Smooth muscle cell (in vitro differentiated cells): Measurements from ENCODE around the gene PUS10. TPM values are rescaled to one million over a fixed set of nuclear protein-coding genes. Genes with fewer than 3 reads are reported as not detected.

ENCODE experiments used
- DNase-seq: peaks from one replicate; lab custom pipeline; 2025; ENCODE audit not compliant: unreplicated experiment; lab: John Stamatoyannopoulos, UW
- H2AFZ ChIP-seq: fragments of 200-600 bp; sonication (generic); 2 replicates; pipeline ENCODE4 v1.6.0; 2016; ENCODE audit warnings: antibody characterized with exemption, low read depth, mild to moderate bottlenecking
- H3F3A ChIP-seq: fragments of 200-600 bp; sonication (generic); 2 replicates; pipeline ENCODE4 v1.6.0; 2017; ENCODE audit warnings: antibody characterized with exemption, low read depth
- H3K27ac ChIP-seq: fragments of 200-600 bp; sonication (generic); 2 replicates; pipeline ENCODE4 v1.5.1; 2016; ENCODE audit warnings: low read depth, mild to moderate bottlenecking
- H3K27me3 ChIP-seq: fragments of 200-600 bp; sonication (generic); 2 replicates; pipeline ENCODE4 v1.6.1; 2016; ENCODE audit warnings: low read depth, mild to moderate bottlenecking
- H3K36me3 ChIP-seq: fragments of 200-600 bp; sonication (generic); 2 replicates; pipeline ENCODE4 v1.5.1; 2016; ENCODE audit warnings: low read depth
- H3K4me1 ChIP-seq: fragments of 200-600 bp; sonication (generic); 2 replicates; pipeline ENCODE4 v1.5.1; 2016; ENCODE audit warnings: low read depth
- H3K4me2 ChIP-seq: fragments of 200-600 bp; sonication (generic); 2 replicates; pipeline ENCODE4 v1.6.0; 2016; ENCODE audit warnings: mild to moderate bottlenecking
- H3K4me3 ChIP-seq: fragments of 200-600 bp; sonication (generic); 2 replicates; pipeline ENCODE4 v1.5.1; 2016; ENCODE audit warnings: mild to moderate bottlenecking
- H3K79me2 ChIP-seq: fragments of 200-600 bp; sonication (generic); 2 replicates; pipeline ENCODE4 v1.6.0; 2016; ENCODE audit warnings: low read depth, mild to moderate bottlenecking
- H3K9ac ChIP-seq: fragments of 200-600 bp; sonication (generic); 2 replicates; pipeline ENCODE4 v1.6.0; 2016; ENCODE audit warnings: low read depth
- H3K9me3 ChIP-seq: fragments of 200-600 bp; sonication (generic); replicated peaks from 2 replicates; pipeline ENCODE4 v1.5.1; 2016; ENCODE audit warnings: low read depth
- H4K20me1 ChIP-seq: fragments of 200-600 bp; sonication (generic); 2 replicates; pipeline ENCODE4 v1.6.0; 2016; ENCODE audit warnings: low read depth
- CTCF ChIP-seq: fragments of 200-600 bp; sonication (generic); IDR thresholded peaks from 2 replicates; pipeline ENCODE4 v1.5.1; 2017; ENCODE audit warnings: borderline replicate concordance, mild to moderate bottlenecking, antibody characterized with exemption; ENCODE audit not compliant: insufficient read depth, poor library complexity, severe bottlenecking
- WGBS: methylation state at CpG from one replicate; pipeline ENCODE4 v1.1.7; 2016; ENCODE audit warnings: low lambda C conversion rate; 5-methylcytosine and 5-hydroxymethylcytosine counted together
- polyA plus RNA-seq: library from polyadenylated mRNA; unstranded; fragments of >200 nt; fragmentation: Nextera tagmentation; extraction: Ambion mirVana; gene quantifications from 2 replicates; pipeline ENCODE4 v1.2.1, GENCODE V29; 2016
- total RNA-seq: library from RNA; depleted of rRNA; stranded (reverse); fragments of >200 nt; gene quantifications from 2 replicates; pipeline ENCODE4 v1.2.3, GENCODE V29; 2014

PUS10 gene
- total and polyA plus RNA-seq, 2 experiments from 2014 or later: 3.3 to 6.3 TPM

GRCh38 chr2:60962528-60962927, 55.5 kb downstream of the PUS10 start:
- H3K79me2 ChIP-seq: no peaks in the 10 kb centered on the region
- H3F3A ChIP-seq: no peaks in the 10 kb centered on the region
- H2AFZ ChIP-seq: no peak overlapping the region
- H3K9me3 ChIP-seq: no peaks in the 10 kb centered on the region
- no peak overlapping the region for H3K9ac ChIP-seq
- H3K36me3 ChIP-seq: no peaks in the 10 kb centered on the region
- no peaks in the 10 kb centered on the region for H3K27me3 ChIP-seq
- no peak overlapping the region for H3K4me3 ChIP-seq
- no peaks in the 10 kb centered on the region for H3K4me1 ChIP-seq
- no peak for TF ChIP-seq CTCF
- no peak for DNase-seq
- no peak overlapping the region for H3K27ac ChIP-seq
- 81% methylated on average over 2 of the region's 2 CpGs for WGBS
- H3K4me2 ChIP-seq: no peak overlapping the region
- H4K20me1 ChIP-seq: no peaks in the 10 kb centered on the region

GRCh38 chr2:60961457-60961856, 56.6 kb downstream of the PUS10 start:
- Histone ChIP-seq H3K27me3 (no peaks in the 10 kb centered on the region), H4K20me1 (no peaks in the 10 kb centered on the region), H3K36me3 (no peaks in the 10 kb centered on the region), H3K4me3 (no peak overlapping the region), H3K9ac (no peak overlapping the region), H3K27ac (peak overlapping the region; percentile 78), H3F3A (no peaks in the 10 kb centered on the region), H2AFZ (no peak overlapping the region), H3K79me2 (no peaks in the 10 kb centered on the region), H3K9me3 (no peaks in the 10 kb centered on the region), H3K4me2 (peak overlapping the region; percentile 0), H3K4me1 (no peaks in the 10 kb centered on the region)
- WGBS: 79% methylated on average over 4 of the region's 4 CpGs
- TF ChIP-seq CTCF: no peak
- no peak for DNase-seq

GRCh38 chr2:60960706-60961105, 57.3 kb downstream of the PUS10 start:
- DNase-seq: no peak
- Histone ChIP-seq H3K27me3 (no peaks in the 10 kb centered on the region), H3K4me3 (no peak overlapping the region), H2AFZ (no peak overlapping the region), H3K4me1 (no peaks in the 10 kb centered on the region), H3K36me3 (no peaks in the 10 kb centered on the region), H3K9me3 (no peaks in the 10 kb centered on the region), H4K20me1 (no peaks in the 10 kb centered on the region), H3K79me2 (no peaks in the 10 kb centered on the region), H3F3A (no peaks in the 10 kb centered on the region), H3K9ac (no peak overlapping the region), H3K4me2 (no peak overlapping the region), H3K27ac (peak overlapping the region; percentile 78)
- TF ChIP-seq CTCF: no peak
- WGBS: 89% methylated on average over 1 of the region's 1 CpG

GRCh38 chr2:60959501-60959900, 58.6 kb downstream of the PUS10 start:
- H3K9me3 ChIP-seq: no peaks in the 10 kb centered on the region
- H3K9ac ChIP-seq: peak overlapping the region; percentile 60
- TF ChIP-seq CTCF: no peak
- H3K4me3 ChIP-seq: no peak overlapping the region
- no peaks in the 10 kb centered on the region for H3K27me3 ChIP-seq
- no peak for DNase-seq
- no peaks in the 10 kb centered on the region for H3K36me3 ChIP-seq
- H2AFZ ChIP-seq: no peak overlapping the region
- WGBS: 92% methylated on average over 7 of the region's 7 CpGs
- peak overlapping the region; percentile 92 for H3K27ac ChIP-seq
- no peak overlapping the region for H3K4me2 ChIP-seq
- no peaks in the 10 kb centered on the region for H4K20me1 ChIP-seq
- H3K4me1 ChIP-seq: no peaks in the 10 kb centered on the region
- H3F3A ChIP-seq: no peaks in the 10 kb centered on the region
- H3K79me2 ChIP-seq: no peaks in the 10 kb centered on the region
